Lower leg skin (tissue), 3 donors: ENCODE results near the gene GID4.

Experiments used
- CTCF ChIP-seq, 3 donors: fragments of 450-650 bp; IDR thresholded peaks; one replicate each; pipeline ENCODE4 v1.5.1; 2016; ENCODE audit warnings: antibody characterized with exemption in 3 of 3, mild to moderate bottlenecking in 3 of 3, moderate library complexity in 2 of 3
- POLR2A ChIP-seq, 2 donors: fragments of 450-650 bp; IDR thresholded peaks; one replicate each; pipeline ENCODE4 v1.6.1; 2016 to 2017; ENCODE audit warnings: antibody characterized with exemption in 2 of 2, mild to moderate bottlenecking in 1 of 2, moderate library complexity in 1 of 2

- no peak for TF ChIP-seq CTCF (IDR thresholded peaks at IDR 0.05)
- no peak for TF ChIP-seq POLR2A (IDR thresholded peaks at IDR 0.05)
Measured at GRCh38 chr17:18106211-18106610, 67.0 kb downstream of the GID4 start.
